HG03135 (cell line): Measurements from ENCODE around the gene LAMB3.

ENCODE experiments used
- ATAC-seq: cut with Tn5 transposase; IDR thresholded peaks from one replicate; pipeline ENCODE4 v1.9.1; 2021; ENCODE audit warnings: mild to moderate bottlenecking, moderate library complexity; ENCODE audit not compliant: unreplicated experiment

LAMB3 gene

GRCh38 chr1:209600541-209600940 is 51.7 kb downstream of the LAMB3 start:
- ATAC-seq: no peak

- no peak for ATAC-seq
Measured at GRCh38 chr1:209598227-209598626, 54.0 kb downstream of the LAMB3 start.

GRCh38 chr1:209597499-209597898 is 54.7 kb downstream of the LAMB3 start:
- no peak for ATAC-seq

GRCh38 chr1:209595599-209596285 is 56.5 kb downstream of the LAMB3 start:
- ATAC-seq: no peak

- no peak for ATAC-seq
Measured at GRCh38 chr1:209595028-209595427, 57.2 kb downstream of the LAMB3 start.

GRCh38 chr1:209594440-209594839 is 57.8 kb downstream of the LAMB3 start:
- ATAC-seq: no peak

GRCh38 chr1:209593747-209594146 is 58.5 kb downstream of the LAMB3 start:
- no peak for ATAC-seq

GRCh38 chr1:209590405-209590804 is 61.8 kb downstream of the LAMB3 start:
- ATAC-seq: no peak

- ATAC-seq: no peak
Measured at GRCh38 chr1:209589863-209590262, 62.4 kb downstream of the LAMB3 start.

- ATAC-seq: no peak
Measured at GRCh38 chr1:209589440-209589839, 62.8 kb downstream of the LAMB3 start.

GRCh38 chr1:209587789-209588188 is 64.4 kb downstream of the LAMB3 start:
- no peak for ATAC-seq

- ATAC-seq: no peak
Measured at GRCh38 chr1:209586221-209586740, 65.9 kb downstream of the LAMB3 start.

GRCh38 chr1:209585672-209586071 is 66.6 kb downstream of the LAMB3 start:
- no peak for ATAC-seq

GRCh38 chr1:209585197-209585596 is 67.0 kb downstream of the LAMB3 start:
- ATAC-seq: no peak

- ATAC-seq: no peak
Measured at GRCh38 chr1:209584231-209584672, 68.0 kb downstream of the LAMB3 start.

GRCh38 chr1:209583408-209583807 is 68.8 kb downstream of the LAMB3 start, which contains the start of gene CAMK1G:
TSS of gene CAMK1G (plus strand) at chr1:209583714. CDS start at chr1:209594984, 11,270 bp downstream.
- ATAC-seq: no peak

- no peak for ATAC-seq
Measured at GRCh38 chr1:209580577-209580976, 71.6 kb downstream of the LAMB3 start.

- ATAC-seq: no peak
Measured at GRCh38 chr1:209577346-209577745, 74.9 kb downstream of the LAMB3 start.

GRCh38 chr1:209576392-209577197 is 75.6 kb downstream of the LAMB3 start:
- peak; percentile 71 for ATAC-seq

GRCh38 chr1:209570743-209571142 is 81.5 kb downstream of the LAMB3 start:
- no peak for ATAC-seq

GRCh38 chr1:209569455-209570207 is 82.6 kb downstream of the LAMB3 start:
- no peak for ATAC-seq
